AG09319 (cell line): Measurements from ENCODE around the gene SLC39A8.
"Not testable (repeated sequence)": the region's sequence is repeated elsewhere in the genome, so short reads cannot be mapped to it uniquely, and the experiment has no call there.

Experiments used
- DNase-seq: peaks from one replicate; pipeline ENCODE4 v3.0.0-alpha.2; 2010; ENCODE audit warnings: low read depth; ENCODE audit errors: extremely low read depth
- TF ChIP-seq, protein P1 (sequence below): IDR thresholded peaks from 2 replicates; pipeline ENCODE4 v1.5.1; 2011; ENCODE audit warnings: low read depth, mild to moderate bottlenecking, inconsistent platforms, low read length, moderate library complexity

Gene SLC39A8

DNA sequence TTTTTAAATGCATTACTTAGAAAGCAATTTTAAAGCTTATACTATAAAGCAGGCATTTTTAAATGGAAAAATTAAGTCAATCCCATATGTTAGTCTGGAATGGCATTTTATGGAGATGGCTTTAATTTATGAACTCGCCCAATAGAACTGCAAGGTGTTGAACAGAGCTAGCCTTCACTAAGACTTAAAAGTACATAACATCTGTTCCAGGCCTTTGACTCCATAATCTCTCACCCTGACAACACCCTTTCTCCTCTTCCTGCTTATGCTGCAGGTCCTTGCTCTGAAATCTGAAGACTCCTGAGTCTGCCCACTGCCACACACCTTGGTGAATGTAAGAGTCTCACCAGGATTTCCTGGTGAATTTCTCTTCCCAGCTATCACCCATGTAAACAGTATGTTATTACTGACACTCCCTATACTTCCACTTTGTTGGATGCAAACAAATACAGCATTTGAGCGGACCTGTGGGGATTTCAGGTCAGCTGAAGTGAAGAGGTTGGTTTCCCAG lies 17.7 kb upstream of the SLC39A8 start:
- TF ChIP-seq, protein P1, sequence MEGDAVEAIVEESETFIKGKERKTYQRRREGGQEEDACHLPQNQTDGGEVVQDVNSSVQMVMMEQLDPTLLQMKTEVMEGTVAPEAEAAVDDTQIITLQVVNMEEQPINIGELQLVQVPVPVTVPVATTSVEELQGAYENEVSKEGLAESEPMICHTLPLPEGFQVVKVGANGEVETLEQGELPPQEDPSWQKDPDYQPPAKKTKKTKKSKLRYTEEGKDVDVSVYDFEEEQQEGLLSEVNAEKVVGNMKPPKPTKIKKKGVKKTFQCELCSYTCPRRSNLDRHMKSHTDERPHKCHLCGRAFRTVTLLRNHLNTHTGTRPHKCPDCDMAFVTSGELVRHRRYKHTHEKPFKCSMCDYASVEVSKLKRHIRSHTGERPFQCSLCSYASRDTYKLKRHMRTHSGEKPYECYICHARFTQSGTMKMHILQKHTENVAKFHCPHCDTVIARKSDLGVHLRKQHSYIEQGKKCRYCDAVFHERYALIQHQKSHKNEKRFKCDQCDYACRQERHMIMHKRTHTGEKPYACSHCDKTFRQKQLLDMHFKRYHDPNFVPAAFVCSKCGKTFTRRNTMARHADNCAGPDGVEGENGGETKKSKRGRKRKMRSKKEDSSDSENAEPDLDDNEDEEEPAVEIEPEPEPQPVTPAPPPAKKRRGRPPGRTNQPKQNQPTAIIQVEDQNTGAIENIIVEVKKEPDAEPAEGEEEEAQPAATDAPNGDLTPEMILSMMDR: no peak
- no peak for DNase-seq

DNA sequence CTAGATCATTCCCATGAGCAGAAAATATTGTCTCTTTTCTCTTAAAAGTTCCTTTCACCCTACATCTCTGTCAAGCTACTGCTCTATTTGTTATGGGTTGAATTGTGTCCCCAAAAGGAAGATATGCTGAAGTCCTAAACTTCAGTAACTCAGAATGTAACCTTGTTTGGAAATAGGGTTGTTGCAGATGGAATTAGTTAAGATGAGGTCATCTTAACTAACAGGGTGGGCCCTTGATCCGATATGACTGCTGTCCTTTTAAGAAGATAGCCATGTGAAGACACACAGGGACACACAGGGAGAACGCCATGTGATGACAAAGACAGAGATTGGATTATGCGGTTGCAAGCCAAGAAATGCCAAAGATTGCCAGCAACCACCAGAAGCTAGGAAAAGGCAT lies 12.8 kb upstream of the SLC39A8 start:
- TF ChIP-seq, protein P1: no peak
- DNase-seq: no peak

DNA sequence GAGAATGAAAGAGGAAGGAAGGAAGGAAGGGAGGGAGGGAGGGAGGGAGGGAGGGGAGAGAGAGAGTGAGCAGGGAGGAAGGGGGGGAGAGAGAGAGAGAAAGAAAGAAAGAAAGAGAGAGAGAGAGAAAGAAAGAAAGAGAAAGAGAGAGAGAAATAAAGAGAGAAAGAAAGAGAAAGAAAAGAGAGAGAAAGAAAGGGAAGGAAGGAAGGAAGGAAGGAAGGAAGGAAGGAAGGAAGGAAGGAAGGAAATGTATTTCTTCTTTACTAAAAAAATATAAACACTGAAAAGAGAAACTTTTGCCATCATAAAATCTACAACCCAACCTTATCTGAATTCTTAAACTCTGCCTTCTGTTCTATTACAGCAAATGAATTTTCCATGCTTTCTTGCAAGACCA lies 12.4 kb upstream of the SLC39A8 start:
- not testable (repeated sequence) for DNase-seq

DNA sequence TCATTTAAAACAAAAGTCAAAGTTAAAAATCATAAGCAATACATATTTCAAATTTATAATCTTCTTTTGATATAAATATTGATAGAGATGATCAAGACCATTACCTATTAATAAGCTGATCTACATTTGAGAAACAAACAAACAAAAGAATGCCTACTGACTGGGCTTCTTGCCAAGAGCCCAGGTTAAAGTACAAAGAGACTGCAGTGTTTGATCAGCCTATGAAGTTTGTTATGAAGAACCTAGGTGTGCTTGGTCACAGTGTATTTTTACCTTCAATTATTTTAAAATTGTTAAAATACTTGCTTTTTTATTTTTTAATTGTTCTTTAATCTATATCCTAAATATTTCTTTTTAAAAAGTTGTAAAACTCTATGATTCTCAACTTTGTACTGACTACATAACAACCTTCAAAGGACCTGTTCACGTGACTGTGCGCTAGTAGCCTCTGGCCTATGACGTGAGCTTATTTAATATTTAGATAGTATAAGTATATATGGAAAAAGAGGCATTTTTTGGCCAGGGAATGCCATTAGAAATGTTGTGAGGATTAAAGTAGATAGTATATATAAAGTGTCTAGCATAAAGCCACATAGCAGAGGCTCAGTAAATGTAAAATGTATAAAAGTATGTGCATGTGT lies 11.4 kb upstream of the SLC39A8 start:
- DNase-seq: no peak
- TF ChIP-seq, protein P1: no peak

DNA sequence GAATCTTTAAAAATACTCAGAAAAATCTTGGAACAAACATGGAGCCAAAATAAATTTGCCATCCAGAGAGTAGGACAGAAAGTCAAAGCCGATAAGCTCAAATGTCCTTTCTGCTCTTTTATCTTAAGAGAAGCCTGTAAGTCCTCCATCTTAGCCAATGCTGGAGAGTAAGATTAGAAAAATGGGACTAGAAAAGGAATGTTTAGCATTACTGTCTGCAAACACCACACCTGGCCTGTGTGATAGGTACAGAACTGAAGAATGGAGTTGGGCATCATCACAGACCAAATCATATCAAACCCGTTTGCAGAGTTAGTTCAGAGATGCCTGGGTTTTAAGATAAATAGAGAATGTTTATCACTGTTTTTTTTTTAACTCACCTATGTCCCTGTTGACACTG lies 10.5 kb upstream of the SLC39A8 start:
- TF ChIP-seq, protein P1: no peak
- no peak for DNase-seq

DNA sequence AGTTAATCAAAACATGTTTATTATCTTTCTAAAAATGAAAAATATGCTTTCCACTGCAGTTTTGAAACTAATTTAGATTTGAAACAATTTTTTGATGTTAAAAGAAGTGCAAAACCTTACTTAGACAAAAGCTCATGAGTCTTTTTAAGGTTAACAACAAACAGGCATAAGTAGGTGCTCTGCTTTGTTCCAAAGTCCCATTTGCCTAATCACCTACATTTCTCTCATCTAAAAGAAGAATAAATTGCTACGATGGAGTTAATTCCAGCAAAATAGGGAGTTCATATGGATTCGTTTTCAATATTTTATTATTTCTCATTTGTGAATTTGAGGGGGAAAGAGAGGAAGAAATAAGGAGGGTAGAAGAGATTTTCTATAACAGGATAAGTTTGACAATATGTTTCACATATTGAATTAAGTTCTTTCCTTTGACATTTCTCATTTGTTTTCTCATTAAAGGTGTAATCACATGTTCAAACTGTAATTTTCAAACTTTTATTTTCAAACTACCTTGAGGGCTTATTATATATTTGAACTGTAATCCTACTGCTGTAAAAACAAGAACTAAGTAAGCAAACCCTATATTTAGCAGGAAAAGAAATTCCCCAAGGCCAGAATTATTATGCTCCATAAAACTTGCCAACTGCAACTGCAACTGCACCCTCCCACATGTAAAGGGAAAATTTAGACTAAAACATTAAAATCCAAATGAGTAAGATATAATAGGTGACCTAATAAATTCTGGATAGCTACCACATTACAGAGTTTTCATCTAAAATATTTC lies 9.6 kb upstream of the SLC39A8 start:
- TF ChIP-seq, protein P1: no peak
- no peak for DNase-seq

DNA sequence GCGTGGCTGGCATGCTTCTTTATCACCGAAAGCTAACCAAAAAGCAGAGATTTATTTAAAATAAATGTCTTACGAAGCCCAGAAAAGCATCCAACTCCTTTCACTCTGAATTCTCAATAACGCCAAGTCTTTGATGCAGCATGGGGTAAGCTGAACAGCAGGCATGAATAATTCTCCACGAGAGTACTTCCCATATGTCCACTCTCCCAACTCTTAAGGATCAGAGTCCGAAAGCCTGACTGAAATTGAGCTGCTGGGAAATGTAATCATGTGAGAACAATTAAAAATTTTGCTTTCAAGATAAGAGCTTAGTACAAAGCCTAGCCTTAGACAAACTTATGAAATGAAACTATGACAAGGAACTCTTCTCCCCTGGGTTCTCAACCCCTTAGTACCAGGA lies 7.5 kb upstream of the SLC39A8 start:
- TF ChIP-seq, protein P1: no peak
- no peak for DNase-seq
